Duodenal mucosa (tissue), 2 donors: ENCODE results near the gene AGO3.

Experiments
- H3K27ac ChIP-seq: one replicate; pipeline ENCODE4 v1.7.0; 2013; ENCODE audit warnings: low read depth, low read length
- H3K27me3 ChIP-seq, 2 donors: one replicate each; pipeline ENCODE4 v1.7.0; 2013; ENCODE audit warnings: low read length in 2 of 2, control low read depth in 1 of 2; ENCODE audit not compliant: insufficient read depth in 2 of 2, control insufficient read depth in 1 of 2
- H3K36me3 ChIP-seq, 2 donors: one replicate each; pipeline ENCODE4 v1.7.0; 2013; ENCODE audit warnings: low read length in 2 of 2, control low read depth in 1 of 2; ENCODE audit not compliant: insufficient read depth in 2 of 2, control insufficient read depth in 1 of 2
- H3K4me1 ChIP-seq, 2 donors: one replicate each; pipeline ENCODE4 v1.7.0; 2013; ENCODE audit warnings: low read length in 2 of 2, control low read depth in 1 of 2; ENCODE audit not compliant: insufficient read depth in 2 of 2, control insufficient read depth in 1 of 2
- H3K4me3 ChIP-seq, 2 donors: one replicate each; pipeline ENCODE4 v1.7.0; 2013; ENCODE audit warnings: low read length in 2 of 2, low read depth in 1 of 2
- H3K9ac ChIP-seq, 2 donors: one replicate each; pipeline ENCODE4 v1.7.0; 2013; ENCODE audit warnings: low read length in 2 of 2, low read depth in 1 of 2
- H3K9me3 ChIP-seq, 2 donors: one replicate each; pipeline ENCODE4 v1.7.0; 2013; ENCODE audit warnings: low read length in 2 of 2, control low read depth in 1 of 2; ENCODE audit not compliant: control insufficient read depth in 1 of 2

Gene AGO3

GRCh38 chr1:36085686-36086526, 155.0 kb downstream of the AGO3 start:
- Histone ChIP-seq H3K9me3 (no peaks in the 10 kb centered on the region), H3K4me3 (no peak overlapping the region), H3K9ac (no peak overlapping the region), H3K27ac (no peak overlapping the region), H3K27me3 (peaks cover 9 to 15% of the 10 kb centered on the region in 2 donors), H3K36me3 (no peaks in the 10 kb centered on the region), H3K4me1 (peaks cover 5 to 19% of the 10 kb centered on the region in 2 donors)

DNA sequence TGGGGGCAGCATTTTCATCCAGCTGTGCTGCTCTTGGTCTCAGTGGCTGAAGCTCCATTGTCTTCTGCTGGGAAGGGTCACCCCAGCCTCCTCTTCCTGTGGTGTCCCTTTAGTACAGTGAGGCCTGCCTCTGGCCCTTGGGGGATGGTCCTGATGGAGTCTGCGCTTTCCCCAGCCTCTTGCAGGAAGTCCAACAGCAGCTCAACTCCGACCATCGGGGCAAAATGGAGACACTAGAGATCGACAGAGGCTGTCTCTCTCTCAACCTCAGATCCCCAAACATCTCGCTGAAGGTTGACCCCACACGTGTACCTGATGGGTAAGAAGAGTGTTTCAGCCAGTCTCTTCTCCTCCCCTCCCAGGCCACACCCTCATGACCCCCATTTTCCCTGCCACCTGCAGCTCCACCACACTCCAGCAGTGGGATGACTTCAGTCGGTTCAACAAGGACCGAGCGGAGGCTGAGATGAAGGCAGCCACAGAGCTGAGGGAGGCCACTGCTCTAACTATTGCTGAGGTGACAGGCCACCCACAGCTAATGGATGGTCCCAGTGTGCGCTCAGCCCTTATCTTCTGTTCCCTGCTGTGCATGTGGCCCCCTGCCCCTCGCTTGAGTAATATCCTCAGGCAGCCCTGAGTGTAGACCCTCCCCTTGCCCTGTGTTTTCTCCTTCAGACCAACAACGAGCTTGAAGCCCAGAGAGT, 155.8 kb downstream of the AGO3 start:
- Histone ChIP-seq H3K27ac (no peak overlapping the region), H3K27me3 (peaks cover 9 to 15% of the 10 kb centered on the region in 2 donors)

DNA sequence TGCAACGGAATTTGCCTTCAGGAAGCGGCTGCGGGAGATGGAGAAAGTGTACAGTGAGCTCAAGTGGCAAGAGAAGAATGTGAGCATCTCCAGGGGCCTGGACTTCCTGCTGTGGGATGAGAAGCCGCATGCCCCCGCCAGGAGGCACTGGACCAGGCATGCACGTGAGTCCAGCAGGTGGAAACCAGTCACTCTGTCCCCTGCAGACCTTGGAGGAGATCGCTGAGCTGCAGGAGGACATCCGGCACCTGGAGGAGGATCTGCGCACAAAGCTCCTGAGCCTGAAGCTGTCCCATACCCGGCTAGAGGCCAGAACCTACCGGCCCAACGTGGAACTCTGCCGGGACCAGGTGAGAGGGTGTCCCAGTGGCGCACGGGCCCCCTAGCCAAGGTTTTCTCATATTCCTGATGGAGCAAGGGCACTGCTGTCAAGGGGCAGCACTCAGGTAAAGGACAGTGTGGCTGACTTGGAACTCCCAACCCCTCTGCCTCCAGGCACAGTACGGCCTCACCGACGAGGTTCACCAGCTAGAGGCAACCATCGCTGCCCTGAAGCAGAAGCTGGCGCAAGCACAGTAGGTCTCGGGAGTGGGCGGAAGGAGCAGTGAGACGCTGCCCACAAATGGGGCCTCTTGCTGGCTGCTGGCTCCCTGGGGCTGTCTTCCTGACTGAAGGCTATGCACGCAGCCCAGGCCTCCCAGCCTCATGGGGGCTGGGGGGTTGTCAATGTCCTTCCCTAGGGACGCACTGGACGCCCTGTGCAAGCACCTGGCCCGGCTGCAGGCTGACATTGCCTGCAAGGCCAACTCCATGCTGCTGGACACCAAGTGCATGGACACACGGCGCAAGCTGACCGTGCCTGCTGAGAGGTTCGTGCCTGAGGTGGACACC, 156.6 kb downstream of the AGO3 start:
- H3K4me3 ChIP-seq = no peak overlapping the region
- H3K4me1 ChIP-seq = peaks cover 5 to 22% of the 10 kb centered on the region in 2 donors

More for the DNA sequence above, 155.8 kb downstream of the AGO3 start:
- Histone ChIP-seq H3K36me3 (peaks cover 4 to 6% of the 10 kb centered on the region in 2 donors), H3K4me3 (no peak overlapping the region), H3K9ac (no peak overlapping the region), H3K9me3 (no peaks in the 10 kb centered on the region), H3K4me1 (peaks cover 5 to 22% of the 10 kb centered on the region in 2 donors)

DNA sequence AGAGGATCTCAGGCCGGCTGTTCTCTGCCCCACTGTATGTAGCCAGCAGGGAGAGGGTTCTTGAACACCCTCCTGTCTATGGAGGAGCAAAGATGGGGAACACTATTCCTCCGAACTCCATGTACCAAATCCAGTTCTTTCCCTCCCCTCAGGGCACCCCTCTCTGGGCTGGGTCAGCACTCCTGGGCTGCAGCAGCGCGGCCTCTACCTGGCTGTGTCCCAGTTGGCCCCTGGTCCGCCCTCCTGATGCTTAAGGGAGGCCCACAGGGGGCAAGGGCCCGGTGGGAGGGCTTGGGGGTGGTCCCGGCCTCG, 157.3 kb downstream of the AGO3 start:
- Histone ChIP-seq H3K4me1 (peaks cover 5 to 22% of the 10 kb centered on the region in 2 donors), H3K27me3 (peaks cover 9 to 15% of the 10 kb centered on the region in 2 donors), H3K9me3 (no peaks in the 10 kb centered on the region), H3K36me3 (peaks cover 19 to 21% of the 10 kb centered on the region in 2 donors), H3K9ac (peak overlapping the region; percentile 82 to 85), H3K4me3 (peak overlapping the region; percentile 83 to 84), H3K27ac (no peak overlapping the region)

More for the DNA sequence above, 156.6 kb downstream of the AGO3 start:
- no peaks in the 10 kb centered on the region for H3K9me3 ChIP-seq
- peaks cover 12 to 14% of the 10 kb centered on the region in 2 donors for H3K36me3 ChIP-seq
- H3K27ac ChIP-seq = no peak overlapping the region
- H3K27me3 ChIP-seq = peaks cover 9 to 15% of the 10 kb centered on the region in 2 donors
- no peak overlapping the region for H3K9ac ChIP-seq

DNA sequence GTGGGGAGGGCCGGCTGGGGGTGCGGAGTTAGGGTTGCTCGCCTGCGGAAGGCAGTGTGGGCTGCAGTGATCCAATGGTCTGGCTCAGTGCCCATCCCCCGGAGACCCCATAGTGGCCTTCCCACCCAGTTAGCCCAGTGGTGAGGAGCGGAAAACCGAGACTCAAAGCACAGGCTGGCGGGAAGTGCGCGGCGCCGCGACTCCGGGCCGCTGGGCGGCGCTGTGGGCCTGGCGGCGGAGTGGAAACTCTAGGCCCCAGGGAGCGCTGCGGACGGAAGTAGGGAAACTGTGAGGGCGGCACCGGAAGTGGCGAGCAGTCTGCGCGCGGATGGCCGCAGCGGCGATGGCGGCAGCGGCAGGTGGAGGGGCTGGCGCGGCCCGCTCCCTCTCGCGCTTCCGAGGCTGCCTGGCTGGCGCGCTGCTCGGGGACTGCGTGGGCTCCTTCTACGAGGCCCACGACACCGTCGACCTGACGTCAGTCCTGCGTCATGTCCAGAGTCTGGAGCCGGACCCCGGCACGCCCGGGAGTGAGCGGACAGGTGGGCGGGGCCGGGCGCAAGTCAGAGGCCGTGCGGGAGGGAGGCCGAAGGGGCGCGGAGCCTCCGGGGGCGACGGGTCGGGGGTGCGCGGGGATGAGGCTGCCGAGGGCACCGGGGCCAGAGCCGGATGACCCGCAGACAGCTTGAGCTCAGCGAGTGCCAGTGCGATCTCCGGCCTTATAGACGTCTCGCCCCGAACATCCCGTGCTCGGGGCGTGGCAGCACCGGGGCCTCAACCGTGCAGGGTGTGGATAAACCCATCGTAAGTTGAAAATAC, 157.9 kb downstream of the AGO3 start, which contains the start of gene ADPRS:
Gene ADPRS (plus strand): TSS at position 316 of the 816 bp plus-strand sequence. CDS start 13 bp downstream, at position 329.
- no peaks in the 10 kb centered on the region for H3K9me3 ChIP-seq

DNA sequence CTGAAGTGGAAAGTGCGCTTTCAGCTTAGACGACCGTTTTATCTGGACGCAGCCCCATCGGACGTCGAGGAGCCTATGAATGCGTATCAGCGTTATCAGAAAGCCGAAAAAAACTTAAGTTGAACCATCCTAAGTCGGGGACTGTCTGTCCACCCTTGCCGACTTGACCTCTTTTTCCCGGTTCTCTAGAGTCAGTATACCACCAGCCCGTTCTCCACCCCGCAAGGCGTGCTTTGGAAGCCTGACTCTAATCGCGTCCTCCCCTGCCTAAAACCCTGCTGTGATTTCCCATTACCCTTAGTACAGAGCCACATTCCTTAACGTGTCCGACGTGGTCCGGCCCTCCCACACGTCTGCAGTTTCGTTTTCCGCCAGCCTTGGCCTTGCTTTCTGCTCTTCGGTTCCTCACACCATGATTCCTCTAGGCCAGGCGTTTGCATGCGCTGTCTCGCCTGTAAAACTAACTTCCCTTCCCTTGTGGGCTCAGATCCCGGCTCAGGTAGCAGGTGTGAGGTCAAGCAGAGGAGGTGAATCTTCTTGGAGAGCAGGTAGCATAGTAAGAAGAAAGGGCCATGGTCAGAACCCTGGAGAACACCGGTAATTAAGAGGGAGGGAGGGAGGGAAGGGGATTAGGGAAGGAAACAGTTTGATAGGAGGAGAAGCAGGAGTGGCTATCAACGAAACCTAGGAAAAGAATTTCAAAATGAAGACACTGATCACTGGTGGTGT, 158.7 kb downstream of the AGO3 start:
- Histone ChIP-seq H3K27ac (peak overlapping the region; percentile 54), H3K4me3 (peak overlapping the region; percentile 83 to 84), H3K9me3 (no peaks in the 10 kb centered on the region), H3K4me1 (peaks cover 8 to 22% of the 10 kb centered on the region in 2 donors), H3K27me3 (peaks cover 5 to 6% of the 10 kb centered on the region in 2 donors), H3K9ac (peak overlapping the region; percentile 82 to 87), H3K36me3 (peaks cover 32 to 35% of the 10 kb centered on the region in 2 donors)

More for the DNA sequence above, 157.9 kb downstream of the AGO3 start, which contains the start of gene ADPRS:
- peak within 1 kb of the TSS; percentile 88 for H3K27ac ChIP-seq
- peaks cover 8 to 22% of the 10 kb centered on the region in 2 donors for H3K4me1 ChIP-seq
- peaks cover 9 to 13% of the 10 kb centered on the region in 2 donors for H3K27me3 ChIP-seq
- peaks cover 25 to 27% of the 10 kb centered on the region in 2 donors for H3K36me3 ChIP-seq
- H3K4me3 ChIP-seq = peak within 1 kb of the TSS; percentile 83 to 84
- peak within 1 kb of the TSS; percentile 82 to 87 for H3K9ac ChIP-seq

DNA sequence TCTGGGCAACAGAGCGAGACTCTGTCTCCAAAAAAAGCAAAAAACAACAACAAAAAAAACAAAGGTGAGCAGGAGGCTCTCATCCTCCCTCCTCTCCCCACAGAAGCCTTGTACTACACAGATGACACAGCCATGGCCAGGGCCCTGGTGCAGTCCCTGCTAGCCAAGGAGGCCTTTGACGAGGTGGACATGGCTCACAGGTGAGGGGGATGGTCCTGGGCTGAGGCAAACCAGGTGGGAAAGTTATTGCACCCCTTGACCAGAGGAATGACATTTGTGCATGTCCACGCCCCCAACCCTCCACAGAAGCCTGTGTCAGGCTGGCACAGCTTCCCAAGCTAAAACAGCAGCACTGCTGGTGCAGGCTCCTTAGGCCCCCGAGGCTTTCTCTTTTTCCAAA, 160.2 kb downstream of the AGO3 start:
- H3K9me3 ChIP-seq = no peaks in the 10 kb centered on the region
- no peak overlapping the region for H3K9ac ChIP-seq
- H3K4me3 ChIP-seq = no peak overlapping the region
- H3K27me3 ChIP-seq = no peaks in the 10 kb centered on the region
- H3K27ac ChIP-seq = no peak overlapping the region
- H3K36me3 ChIP-seq = peaks cover 37 to 51% of the 10 kb centered on the region in 2 donors
- peaks cover 8 to 22% of the 10 kb centered on the region in 2 donors for H3K4me1 ChIP-seq

GRCh38 chr1:36091698-36092097, 160.8 kb downstream of the AGO3 start:
- Histone ChIP-seq H3K27ac (no peak overlapping the region), H3K9me3 (no peaks in the 10 kb centered on the region), H3K9ac (no peak overlapping the region), H3K36me3 (peaks cover 37 to 54% of the 10 kb centered on the region in 2 donors), H3K4me3 (no peak overlapping the region), H3K4me1 (peaks cover 8 to 22% of the 10 kb centered on the region in 2 donors), H3K27me3 (no peaks in the 10 kb centered on the region)
